ENCODE measurements around the gene FBXL19. TPM values are rescaled to one million over a fixed set of nuclear protein-coding genes. Genes with fewer than 3 reads are reported as not detected.
A peak's percentile ranks its signal among the peaks of the same experiment; 100 is the strongest.

Gene FBXL19
- polyA plus RNA-seq (2011; rRNA removed) = 5.9 and 7.6 TPM in 2 replicates
- polyA minus RNA-seq (2011; rRNA and poly(A)+ RNA removed) = 5.5 and 7.6 TPM in 2 replicates

- no peak for TF ChIP-seq CTCF (IDR thresholded peaks at IDR 0.05; ENCODE audit: insufficient read depth, low read depth, low read length)
- Histone ChIP-seq H3K4me3 (ENCODE audit: low read depth, low read length) (peak within 1 kb of the TSS; percentile 79), H3K36me3 (ENCODE audit: control insufficient read depth, insufficient read depth, low read length) (peaks cover 13% of the 10 kb centered on the region), H3K27me3 (ENCODE audit: control insufficient read depth, insufficient read depth, low read length) (no peaks in the 10 kb centered on the region)
- DNase-seq (ENCODE audit: low read depth) = no peak
- CTCF ChIA-PET = interaction anchor here (1.5 to 1.8 kb wide), 3 partner anchors 12 to 79 kb away, joined by 4 to 16 read pairs (median 9); no protein-coding TSS in a partner anchor
- POLR2A ChIA-PET = interaction anchor here (0.5 kb wide), 1 partner anchor 20 kb away, joined by 7 read pairs; no protein-coding TSS in a partner anchor
These were observed at the start of gene FBXL19 for GRCh38 chr16:30923554-30924075. Gene FBXL19 (plus strand): TSS chr16:30923572. CDS start chr16:30925755, 2,183 bp downstream.

- no peak for DNase-seq (ENCODE audit: low read depth)
- POLR2A ChIA-PET = interaction anchor here (0.9 to 1.2 kb wide), 2 partner anchors 28 to 69 kb away, joined by 4 to 5 read pairs; no protein-coding TSS in a partner anchor
- CTCF ChIA-PET = interaction anchor here (0.6 to 2.1 kb wide), 5 partner anchors 21 to 67 kb away, joined by 3 to 8 read pairs (median 3); no protein-coding TSS in a partner anchor
- H3K36me3 ChIP-seq (ENCODE audit: control insufficient read depth, insufficient read depth, low read length) = peaks cover 6% of the 10 kb centered on the region
- H3K27me3 ChIP-seq (ENCODE audit: control insufficient read depth, insufficient read depth, low read length) = no peaks in the 10 kb centered on the region; the same call in 1 of the 2 replicates
- H3K4me3 ChIP-seq (ENCODE audit: low read depth, low read length) = peak overlapping the region; percentile 71
- TF ChIP-seq CTCF (IDR thresholded peaks at IDR 0.05; ENCODE audit: insufficient read depth, low read depth, low read length) = no peak
These were observed 49.0 kb upstream of the FBXL19 start for GRCh38 chr16:30874244-30874820.

- ChIA-PET POLR2A (interaction anchor here (0.9 to 1.2 kb wide), 2 partner anchors 27 to 70 kb away, joined by 4 to 5 read pairs; no protein-coding TSS in a partner anchor), CTCF (interaction anchor here (0.7 to 2.9 kb wide), 9 partner anchors 18 to 69 kb away, joined by 3 to 12 read pairs (median 4); no protein-coding TSS in a partner anchor)
- DNase-seq (ENCODE audit: low read depth) = peak; percentile 39
- Histone ChIP-seq H3K27me3 (ENCODE audit: control insufficient read depth, insufficient read depth, low read length) (no peaks in the 10 kb centered on the region; the same call in 1 of the 2 replicates), H3K4me3 (ENCODE audit: low read depth, low read length) (peak overlapping the region; percentile 71), H3K36me3 (ENCODE audit: control insufficient read depth, insufficient read depth, low read length) (peaks cover 6% of the 10 kb centered on the region)
- no peak for TF ChIP-seq CTCF (IDR thresholded peaks at IDR 0.05; ENCODE audit: insufficient read depth, low read depth, low read length)
These were observed 48.3 kb upstream of the FBXL19 start for GRCh38 chr16:30874821-30875717.

- POLR2A ChIA-PET = no interaction called here
- CTCF ChIA-PET = interaction anchor here (0.9 to 2.9 kb wide), 10 partner anchors 17 to 70 kb away, joined by 3 to 12 read pairs (median 4); partner anchors contain the start of gene BCL7C
- peaks cover 4% of the 10 kb centered on the region for H3K36me3 ChIP-seq (ENCODE audit: control insufficient read depth, insufficient read depth, low read length)
- H3K4me3 ChIP-seq (ENCODE audit: low read depth, low read length) = peak overlapping the region; percentile 71
- no peak for DNase-seq (ENCODE audit: low read depth)
- no peaks in the 10 kb centered on the region for H3K27me3 ChIP-seq (ENCODE audit: control insufficient read depth, insufficient read depth, low read length)
- no peak for TF ChIP-seq CTCF (IDR thresholded peaks at IDR 0.05; ENCODE audit: insufficient read depth, low read depth, low read length)
These were observed 47.2 kb upstream of the FBXL19 start for GRCh38 chr16:30875871-30876801.
